HEK293T (cell line): Measurements from ENCODE around the gene MGAT4B.

Experiments
- ARNT ChIP-seq: fragments of 450-650 bp; IDR thresholded peaks from 2 replicates; pipeline ENCODE4 v1.6.1; 2017; ENCODE audit warnings: mild to moderate bottlenecking
- BHLHE40 ChIP-seq: fragments of 450-650 bp; IDR thresholded peaks from 2 replicates; pipeline ENCODE4 v1.6.1; 2016; ENCODE audit warnings: mild to moderate bottlenecking, moderate library complexity, borderline replicate concordance
- CTBP1 ChIP-seq: fragments of 450-650 bp; IDR thresholded peaks from 2 replicates; pipeline ENCODE4 v1.6.1; 2016; ENCODE audit warnings: borderline replicate concordance
- FOXA1 ChIP-seq: fragments of 450-650 bp; IDR thresholded peaks from 2 replicates; pipeline ENCODE4 v1.6.1; 2016; ENCODE audit warnings: mild to moderate bottlenecking
- FOXK2 ChIP-seq: fragments of 450-650 bp; IDR thresholded peaks from 2 replicates; pipeline ENCODE4 v1.6.1; 2016; ENCODE audit warnings: mild to moderate bottlenecking
- FOXM1 ChIP-seq: fragments of 450-650 bp; IDR thresholded peaks from 2 replicates; pipeline ENCODE4 v1.6.1; 2017; ENCODE audit warnings: mild to moderate bottlenecking, borderline replicate concordance
- HDGF ChIP-seq: fragments of 450-650 bp; IDR thresholded peaks from 2 replicates; pipeline ENCODE4 v1.6.1; 2017; ENCODE audit warnings: antibody characterized with exemption, borderline replicate concordance
- L3MBTL2 ChIP-seq: fragments of 450-650 bp; conservative IDR thresholded peaks from 2 replicates; pipeline ENCODE4 v1.6.1; 2016; ENCODE audit warnings: mild to moderate bottlenecking
- LEF1 ChIP-seq: fragments of 450-650 bp; IDR thresholded peaks from 2 replicates; pipeline ENCODE4 v1.6.1; 2017; ENCODE audit warnings: mild to moderate bottlenecking, borderline replicate concordance
- NFRKB ChIP-seq: fragments of 450-650 bp; IDR thresholded peaks from 2 replicates; pipeline ENCODE4 v1.6.1; 2016; ENCODE audit warnings: mild to moderate bottlenecking, moderate library complexity
- SP1 ChIP-seq: fragments of 450-650 bp; IDR thresholded peaks from 2 replicates; pipeline ENCODE4 v1.6.1; 2017
- SUZ12 ChIP-seq: fragments of 450-650 bp; IDR thresholded peaks from 2 replicates; pipeline ENCODE4 v1.6.1; 2016; ENCODE audit warnings: mild to moderate bottlenecking
- TARDBP ChIP-seq: fragments of 450-650 bp; IDR thresholded peaks from 2 replicates; pipeline ENCODE4 v1.6.1; 2016
- ZNF384 ChIP-seq: fragments of 450-650 bp; IDR thresholded peaks from 2 replicates; pipeline ENCODE4 v1.6.1; 2016

GRCh38 chr5:179766726-179767455, 39.8 kb downstream of the MGAT4B start:
- TF ChIP-seq SP1: no peak
- TF ChIP-seq FOXM1: no peak
- TF ChIP-seq HDGF: no peak
- no peak for TF ChIP-seq ARNT
- no peak for TF ChIP-seq L3MBTL2
- TF ChIP-seq BHLHE40: no peak
- TF ChIP-seq TARDBP: no peak
- TF ChIP-seq FOXK2: no peak
- TF ChIP-seq CTBP1: no peak
- no peak for TF ChIP-seq FOXA1
- TF ChIP-seq ZNF384: no peak
- TF ChIP-seq SUZ12: no peak
- TF ChIP-seq LEF1: no peak
- no peak for TF ChIP-seq NFRKB
